Fibroblast of mammary gland (primary cell): ENCODE results near the gene PADI1.

ENCODE experiments used
- DNase-seq: peaks from one replicate; pipeline ENCODE4 v3.0.0-alpha.2; 2010; ENCODE audit warnings: low read depth
- H3K4me3 ChIP-seq: 2 replicates; pipeline ENCODE4 v1.5.1; 2011; ENCODE audit warnings: low read depth, mild to moderate bottlenecking, low read length, moderate library complexity; ENCODE audit not compliant: control insufficient read depth
- CTCF ChIP-seq: conservative IDR thresholded peaks from 2 replicates; pipeline ENCODE4 v1.5.1; 2011; ENCODE audit warnings: low read depth, low read length, inconsistent platforms; ENCODE audit not compliant: control insufficient read depth, insufficient read depth

The PADI1 gene

GRCh38 chr1:17222557-17222956 is 17.6 kb downstream of the PADI1 start:
- TF ChIP-seq CTCF = no peak
- no peak overlapping the region for H3K4me3 ChIP-seq
- no peak for DNase-seq

DNA sequence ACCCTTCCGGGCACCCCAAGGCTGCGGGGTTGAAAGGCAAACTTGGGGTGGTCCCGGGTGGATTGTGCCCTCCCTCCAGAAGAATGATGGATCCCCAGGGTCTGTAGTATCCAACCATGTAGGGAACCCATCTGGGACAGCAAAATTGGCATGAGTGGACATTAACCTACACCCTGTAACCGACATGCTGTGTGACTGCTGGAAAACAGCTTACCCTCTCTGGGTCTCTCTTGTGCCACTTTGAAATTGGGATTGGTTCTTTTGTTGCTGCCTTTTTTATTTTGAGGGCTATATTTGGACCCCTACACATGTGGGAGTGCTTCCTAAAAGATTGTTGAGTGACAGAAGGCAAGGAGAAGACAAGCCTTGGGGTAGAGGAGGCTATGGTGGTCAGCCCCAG is 19.5 kb downstream of the PADI1 start:
- DNase-seq = no peak
- TF ChIP-seq CTCF = no peak
- no peak overlapping the region for H3K4me3 ChIP-seq

DNA sequence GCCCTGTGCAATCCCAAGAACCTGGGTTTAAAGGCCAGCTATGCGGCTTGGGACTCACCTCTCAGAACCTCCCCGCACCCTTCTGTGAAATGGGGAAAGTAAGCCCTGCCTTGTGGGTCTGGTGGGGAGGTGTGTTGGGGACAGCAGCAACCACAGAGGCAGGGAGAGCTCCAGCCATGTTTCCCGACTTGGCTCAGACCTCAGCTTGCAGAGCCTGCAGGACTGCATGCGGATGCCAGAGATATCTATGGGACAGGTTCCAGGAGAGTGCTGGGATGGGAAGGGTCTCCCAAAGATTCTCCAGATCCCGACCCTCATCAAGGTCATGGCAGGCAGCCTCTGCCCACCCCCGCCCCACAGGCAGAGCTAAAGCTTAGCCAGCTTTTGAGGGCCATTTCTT is 20.2 kb downstream of the PADI1 start:
- no peak for TF ChIP-seq CTCF
- no peak for DNase-seq
- no peak overlapping the region for H3K4me3 ChIP-seq

GRCh38 chr1:17227358-17227915 is 22.5 kb downstream of the PADI1 start:
- H3K4me3 ChIP-seq = no peak overlapping the region
- DNase-seq = no peak
- TF ChIP-seq CTCF = no peak

GRCh38 chr1:17228619-17229018 is 23.7 kb downstream of the PADI1 start:
- no peak overlapping the region for H3K4me3 ChIP-seq
- TF ChIP-seq CTCF = no peak
- no peak for DNase-seq

DNA sequence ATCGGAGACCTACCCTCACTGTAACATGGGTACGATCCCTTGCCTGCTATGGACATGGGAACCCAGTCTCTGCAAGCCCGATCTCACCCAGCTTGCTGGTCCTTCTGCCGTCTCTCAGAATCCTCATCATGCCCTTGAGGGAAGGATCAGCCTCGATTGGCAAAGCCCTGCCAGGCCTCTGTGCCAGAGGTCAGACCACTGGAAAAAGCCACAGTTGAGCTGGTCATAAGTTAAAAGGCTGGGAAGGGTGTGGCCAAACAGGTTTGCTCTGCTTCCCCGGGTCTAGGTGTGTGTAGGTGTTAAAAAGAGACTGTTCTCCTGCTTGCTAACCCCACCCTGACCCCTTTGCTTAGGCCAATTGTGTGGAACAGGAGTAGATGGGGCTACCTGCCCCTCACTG is 24.5 kb downstream of the PADI1 start:
- TF ChIP-seq CTCF = no peak
- DNase-seq = no peak

GRCh38 chr1:17230106-17230505 is 25.2 kb downstream of the PADI1 start:
- no peak for TF ChIP-seq CTCF
- no peak overlapping the region for H3K4me3 ChIP-seq
- no peak for DNase-seq

More for the DNA sequence above, 24.5 kb downstream of the PADI1 start:
- H3K4me3 ChIP-seq = no peak overlapping the region
